Chondrocyte (in vitro differentiated cells): ENCODE data around the gene TMC7. TPM values are rescaled to one million over a fixed set of nuclear protein-coding genes. Genes with fewer than 3 reads are reported as not detected.

Experiments used
- DNase-seq: peaks from one replicate; pipeline ENCODE4 v3.0.0; 2021; ENCODE audit warnings: mixed read lengths, low spot score
- H3K27ac Mint-ChIP-seq: one replicate; pipeline ENCODE4 v1.8.0; 2021; ENCODE audit warnings: mild to moderate bottlenecking, moderate library complexity, mixed read lengths; ENCODE audit not compliant: unreplicated experiment
- H3K27me3 Mint-ChIP-seq: 2 replicates; pipeline ENCODE4 v1.8.0; 2021; ENCODE audit warnings: low read depth, mixed read lengths
- H3K36me3 Mint-ChIP-seq: 2 replicates; pipeline ENCODE4 v1.8.0; 2021; ENCODE audit warnings: low read depth, mixed read lengths
- H3K4me1 Mint-ChIP-seq: 2 replicates; pipeline ENCODE4 v1.8.0; 2021; ENCODE audit warnings: low read depth, mild to moderate bottlenecking, mixed read lengths
- H3K4me3 Mint-ChIP-seq: one replicate; pipeline ENCODE4 v1.8.0; 2021; ENCODE audit warnings: mild to moderate bottlenecking, moderate library complexity, mixed read lengths; ENCODE audit not compliant: unreplicated experiment
- H3K9me3 Mint-ChIP-seq: 2 replicates; pipeline ENCODE4 v1.8.0; 2021; ENCODE audit warnings: low read depth, mixed read lengths
- total RNA-seq: library from RNA; stranded (reverse); gene quantifications from 3 replicates; pipeline ENCODE4 v1.2.1, GENCODE V29; 2021
- TF ChIP-seq, protein P1 (sequence below): fragments of 200-600 bp; sonication (generic); IDR thresholded peaks from 2 replicates; pipeline ENCODE4 v1.5.0; 2021; ENCODE audit warnings: antibody characterized with exemption, mild to moderate bottlenecking, moderate library complexity

The TMC7 gene
- total RNA-seq, 1 donor from 2014 or later: 1.2 TPM

DNA sequence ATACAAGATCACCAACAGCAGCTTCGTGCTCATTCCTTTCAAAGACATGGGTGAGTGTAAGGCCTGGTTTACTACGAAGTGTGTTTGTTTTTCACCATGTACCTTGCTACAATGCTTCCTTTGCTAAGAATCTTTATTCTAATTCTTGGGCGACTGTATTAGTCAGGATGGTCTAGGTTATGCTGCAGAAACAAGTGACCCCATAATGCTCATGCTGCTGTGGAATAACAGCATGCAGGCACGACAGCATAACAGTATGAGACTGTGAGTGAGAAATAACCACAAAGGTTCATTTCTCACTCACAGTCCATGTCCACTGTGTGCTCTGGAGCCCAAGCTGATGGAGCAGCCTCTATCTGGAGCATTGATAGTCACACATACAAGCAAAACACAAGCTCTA, 38.0 kb downstream of the TMC7 start:
- TF ChIP-seq, protein P1, sequence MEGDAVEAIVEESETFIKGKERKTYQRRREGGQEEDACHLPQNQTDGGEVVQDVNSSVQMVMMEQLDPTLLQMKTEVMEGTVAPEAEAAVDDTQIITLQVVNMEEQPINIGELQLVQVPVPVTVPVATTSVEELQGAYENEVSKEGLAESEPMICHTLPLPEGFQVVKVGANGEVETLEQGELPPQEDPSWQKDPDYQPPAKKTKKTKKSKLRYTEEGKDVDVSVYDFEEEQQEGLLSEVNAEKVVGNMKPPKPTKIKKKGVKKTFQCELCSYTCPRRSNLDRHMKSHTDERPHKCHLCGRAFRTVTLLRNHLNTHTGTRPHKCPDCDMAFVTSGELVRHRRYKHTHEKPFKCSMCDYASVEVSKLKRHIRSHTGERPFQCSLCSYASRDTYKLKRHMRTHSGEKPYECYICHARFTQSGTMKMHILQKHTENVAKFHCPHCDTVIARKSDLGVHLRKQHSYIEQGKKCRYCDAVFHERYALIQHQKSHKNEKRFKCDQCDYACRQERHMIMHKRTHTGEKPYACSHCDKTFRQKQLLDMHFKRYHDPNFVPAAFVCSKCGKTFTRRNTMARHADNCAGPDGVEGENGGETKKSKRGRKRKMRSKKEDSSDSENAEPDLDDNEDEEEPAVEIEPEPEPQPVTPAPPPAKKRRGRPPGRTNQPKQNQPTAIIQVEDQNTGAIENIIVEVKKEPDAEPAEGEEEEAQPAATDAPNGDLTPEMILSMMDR: no peak
- no peak overlapping the region for H3K27ac Mint-ChIP-seq
- peaks cover 11% of the 10 kb centered on the region for H3K9me3 Mint-ChIP-seq
- H3K4me1 Mint-ChIP-seq: no peaks in the 10 kb centered on the region
- H3K36me3 Mint-ChIP-seq: peaks cover 8% of the 10 kb centered on the region
- no peak for DNase-seq
- H3K4me3 Mint-ChIP-seq: no peak overlapping the region
- H3K27me3 Mint-ChIP-seq: no peaks in the 10 kb centered on the region

DNA sequence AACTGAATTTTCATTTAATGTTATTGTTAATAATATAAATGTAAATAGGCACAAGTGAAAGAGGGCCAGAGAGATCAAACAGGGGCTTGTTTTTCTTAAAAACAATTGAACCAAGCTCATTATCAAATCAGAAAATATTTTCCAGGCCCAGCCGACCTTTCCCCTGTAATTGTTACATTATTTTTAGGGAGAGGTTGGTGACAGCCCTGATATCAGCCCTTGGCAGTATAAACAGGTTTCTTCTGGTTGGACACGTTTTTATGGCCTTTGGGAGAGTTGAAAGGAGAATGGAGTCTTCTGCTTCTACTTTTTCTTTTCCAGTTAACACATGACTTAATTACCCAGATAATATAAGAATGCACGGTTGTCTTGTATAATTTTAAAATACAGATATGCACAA, 43.7 kb downstream of the TMC7 start:
- Mint-ChIP-seq H3K9me3 (no peaks in the 10 kb centered on the region), H3K4me3 (no peak overlapping the region), H3K27ac (no peak overlapping the region), H3K36me3 (peaks cover 4% of the 10 kb centered on the region), H3K27me3 (no peaks in the 10 kb centered on the region), H3K4me1 (no peaks in the 10 kb centered on the region)
- TF ChIP-seq, protein P1: no peak
- DNase-seq: no peak

DNA sequence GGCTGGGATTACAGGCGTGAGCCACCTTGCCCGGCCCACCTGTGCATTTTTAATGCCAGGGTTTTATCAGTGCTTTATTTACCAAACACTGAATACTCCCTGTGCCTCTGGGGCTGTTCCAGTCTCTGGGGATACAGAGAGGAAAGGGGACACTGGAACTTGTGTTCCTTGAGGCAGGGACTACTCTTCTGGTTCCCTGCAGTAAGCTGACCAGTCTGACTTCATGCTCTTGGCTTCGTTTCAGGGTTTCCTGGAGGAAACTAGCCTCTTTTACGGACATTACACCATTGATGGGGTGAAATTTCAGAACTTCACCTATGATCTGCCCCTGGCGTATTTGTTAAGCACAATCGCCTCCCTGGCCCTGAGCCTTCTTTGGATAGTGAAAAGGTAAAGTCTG, 46.2 kb downstream of the TMC7 start:
- DNase-seq: no peak
- H3K4me1 Mint-ChIP-seq: no peaks in the 10 kb centered on the region

DNA sequence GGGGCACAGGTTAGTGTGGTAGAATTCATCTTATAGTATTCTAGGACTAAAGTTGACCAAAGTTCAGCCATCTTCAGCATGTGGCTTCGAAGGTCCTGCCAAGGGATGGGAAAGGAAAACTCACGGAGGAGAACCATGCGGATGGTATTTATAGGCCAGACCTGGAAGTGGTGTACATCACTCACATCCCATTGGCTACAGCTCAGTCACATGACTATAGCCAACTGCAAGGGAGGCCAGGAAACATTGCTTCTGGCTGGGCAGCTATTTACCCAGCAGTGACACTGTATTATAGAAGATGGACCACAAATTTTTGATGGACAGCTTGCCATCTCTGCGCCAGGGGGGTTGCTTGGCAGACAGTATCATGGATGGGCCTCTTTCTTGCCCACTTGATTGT, 48.0 kb downstream of the TMC7 start:
- Mint-ChIP-seq H3K4me3 (no peak overlapping the region), H3K27me3 (no peaks in the 10 kb centered on the region), H3K27ac (no peak overlapping the region), H3K4me1 (no peaks in the 10 kb centered on the region), H3K9me3 (peaks cover 11% of the 10 kb centered on the region), H3K36me3 (peaks cover 10% of the 10 kb centered on the region)
- DNase-seq: no peak
- TF ChIP-seq, protein P1: no peak

More for the DNA sequence above, 46.2 kb downstream of the TMC7 start:
- no peak overlapping the region for H3K4me3 Mint-ChIP-seq
- H3K36me3 Mint-ChIP-seq: peaks cover 6% of the 10 kb centered on the region
- H3K9me3 Mint-ChIP-seq: peaks cover 5% of the 10 kb centered on the region
- no peaks in the 10 kb centered on the region for H3K27me3 Mint-ChIP-seq
- TF ChIP-seq, protein P1: no peak
- H3K27ac Mint-ChIP-seq: no peak overlapping the region

DNA sequence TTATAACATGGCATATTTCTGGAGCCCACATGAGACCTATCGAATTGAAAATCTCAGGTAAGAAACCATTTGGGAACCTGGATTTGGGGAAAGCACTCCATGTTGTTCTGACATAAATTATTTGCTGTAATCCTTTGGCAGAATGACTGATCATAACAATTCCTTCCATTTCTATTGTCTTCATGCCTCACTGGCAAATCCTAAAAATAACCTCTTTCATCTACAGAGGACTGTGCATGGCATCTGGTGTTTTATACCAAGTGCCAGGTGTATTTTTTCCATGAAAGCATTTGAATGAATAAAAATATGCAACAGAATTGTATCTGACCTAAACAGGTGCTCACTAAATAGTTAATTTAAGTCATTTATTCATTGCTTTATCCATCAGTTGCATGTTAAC, 50.0 kb downstream of the TMC7 start:
- peaks cover 10% of the 10 kb centered on the region for H3K36me3 Mint-ChIP-seq
- TF ChIP-seq, protein P1: no peak
- no peaks in the 10 kb centered on the region for H3K27me3 Mint-ChIP-seq
- DNase-seq: no peak
- H3K4me3 Mint-ChIP-seq: no peak overlapping the region
- peaks cover 11% of the 10 kb centered on the region for H3K9me3 Mint-ChIP-seq
- no peak overlapping the region for H3K27ac Mint-ChIP-seq
- H3K4me1 Mint-ChIP-seq: no peaks in the 10 kb centered on the region
